NCI-H82 treated with DMSO at 0.1 percent for 48 hours (cell line): ENCODE data around the gene SETD2.
"Not testable (repeated sequence)": the region's sequence is repeated elsewhere in the genome, so short reads cannot be mapped to it uniquely, and the experiment has no call there.

Experiments
- DNase-seq: peaks from one replicate; lab custom pipeline; 2025; ENCODE audit not compliant: unreplicated experiment; lab: John Stamatoyannopoulos, UW

Gene SETD2

GRCh38 chr3:47104259-47104658, 59.7 kb downstream of the SETD2 start:
- no peak for DNase-seq

GRCh38 chr3:47103619-47104018, 60.3 kb downstream of the SETD2 start:
- no peak for DNase-seq

GRCh38 chr3:47102081-47102600, 61.8 kb downstream of the SETD2 start:
- DNase-seq = no peak

- no peak for DNase-seq
Observed at GRCh38 chr3:47098910-47099309, 65.0 kb downstream of the SETD2 start.

GRCh38 chr3:47097864-47098263, 66.0 kb downstream of the SETD2 start:
- no peak for DNase-seq

GRCh38 chr3:47096959-47097358, 67.0 kb downstream of the SETD2 start:
- no peak for DNase-seq

- DNase-seq = no peak
Observed at GRCh38 chr3:47092090-47092489, 71.8 kb downstream of the SETD2 start.

- DNase-seq = no peak
Observed at GRCh38 chr3:47089630-47090029, 74.3 kb downstream of the SETD2 start.

- DNase-seq = no peak
Observed at GRCh38 chr3:47086071-47086470, 77.8 kb downstream of the SETD2 start.

GRCh38 chr3:47083786-47084185, 80.1 kb downstream of the SETD2 start:
- DNase-seq = no peak

GRCh38 chr3:47082519-47082918, 81.4 kb downstream of the SETD2 start:
- no peak for DNase-seq

GRCh38 chr3:47079432-47079831, 84.5 kb downstream of the SETD2 start:
- DNase-seq = no peak

- no peak for DNase-seq
Observed at GRCh38 chr3:47073685-47074084, 90.2 kb downstream of the SETD2 start.

- DNase-seq = no peak
Observed at GRCh38 chr3:47070770-47071169, 93.1 kb downstream of the SETD2 start.

GRCh38 chr3:47066259-47066658, 97.7 kb downstream of the SETD2 start:
- DNase-seq = not testable (repeated sequence)

- DNase-seq = no peak
Observed at GRCh38 chr3:47065681-47066080, 98.2 kb downstream of the SETD2 start.

GRCh38 chr3:47065058-47065457, 98.9 kb downstream of the SETD2 start:
- DNase-seq = no peak

GRCh38 chr3:47057212-47057671, 106.7 kb downstream of the SETD2 start:
- no peak for DNase-seq

GRCh38 chr3:47056705-47057104, 107.2 kb downstream of the SETD2 start:
- DNase-seq = no peak

- DNase-seq = no peak
Observed at GRCh38 chr3:47054412-47054811, 109.5 kb downstream of the SETD2 start.

GRCh38 chr3:47047673-47048072, 116.2 kb downstream of the SETD2 start:
- no peak for DNase-seq

- DNase-seq = no peak
Observed at GRCh38 chr3:47047069-47047468, 116.8 kb downstream of the SETD2 start.

GRCh38 chr3:47042231-47042791, 121.6 kb downstream of the SETD2 start:
- no peak for DNase-seq
